Measurements from ENCODE around the gene CMTR2.

The CMTR2 gene

DNA sequence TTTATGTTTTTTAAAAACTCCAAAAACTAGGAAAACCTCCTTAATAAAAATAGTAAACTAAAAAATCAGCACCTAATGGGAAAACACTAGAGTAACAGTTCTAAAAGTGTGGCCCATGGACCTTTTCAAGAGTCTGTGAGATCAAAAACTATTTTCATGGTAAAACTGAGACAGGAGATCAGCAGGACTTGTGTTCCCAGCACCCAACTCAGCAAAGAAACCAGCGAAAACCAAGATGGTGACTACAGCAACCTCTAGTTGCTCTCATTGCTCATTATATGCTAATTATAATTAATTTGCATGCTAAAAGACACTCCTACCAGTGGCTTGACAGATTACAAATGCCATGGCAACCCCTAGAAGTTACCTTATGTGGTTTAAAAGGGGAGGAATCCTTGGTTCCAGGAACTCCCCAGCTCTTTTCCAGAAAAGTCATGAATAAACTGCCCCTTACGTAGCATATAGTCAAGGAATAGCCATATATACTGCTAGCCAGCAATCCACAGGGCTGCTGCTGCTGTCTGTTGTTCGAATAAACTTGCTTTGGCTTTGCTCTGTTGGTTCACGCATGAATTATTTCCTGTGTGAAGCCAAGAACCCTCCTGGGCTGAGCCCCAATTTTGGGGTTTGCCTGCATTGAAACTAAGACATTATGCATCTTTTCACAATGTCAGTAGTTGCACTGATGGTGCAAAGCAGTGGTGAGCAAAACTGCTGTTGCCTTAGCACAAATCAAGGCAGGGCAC, 12.4 kb downstream of the CMTR2 start:
- DNase-seq = no peak

DNA sequence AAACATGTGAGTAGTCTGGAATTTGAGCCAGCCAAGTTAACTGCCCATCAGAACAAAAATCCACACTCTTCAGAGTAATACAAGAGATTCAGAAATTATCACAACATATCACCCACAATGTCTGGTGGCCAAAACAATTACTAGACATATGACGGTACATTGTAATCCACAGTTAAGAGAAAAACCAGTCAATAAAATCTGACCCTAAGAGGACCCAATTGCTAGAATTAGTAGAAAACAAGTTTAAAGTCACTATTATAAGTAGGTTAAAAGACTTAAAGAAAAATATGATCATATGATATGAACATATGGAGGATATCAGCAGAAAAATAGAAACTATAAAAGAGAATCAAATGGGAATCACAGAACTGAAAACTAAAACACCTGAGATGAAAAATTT, 15.8 kb downstream of the CMTR2 start:
- no peak for DNase-seq

DNA sequence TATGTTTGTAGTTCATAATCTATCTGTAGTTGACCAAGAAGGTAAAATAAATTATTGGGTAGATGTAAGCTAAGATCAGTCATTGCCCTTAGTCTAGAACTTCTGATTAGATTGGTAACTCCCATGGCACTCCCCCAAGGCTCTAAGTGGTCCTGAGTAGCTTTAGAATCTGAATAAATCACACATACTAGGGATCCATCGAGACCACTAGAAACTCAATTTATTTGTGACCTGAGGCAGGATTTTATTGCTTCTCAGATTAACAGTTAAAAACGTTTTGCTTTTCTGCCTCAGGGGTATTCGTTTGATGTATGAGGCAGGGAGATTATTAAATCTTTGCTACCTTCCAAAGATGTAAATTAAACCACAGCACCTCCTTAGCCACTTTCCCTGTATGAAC, 24.9 kb downstream of the CMTR2 start:
- no peak for DNase-seq

DNA sequence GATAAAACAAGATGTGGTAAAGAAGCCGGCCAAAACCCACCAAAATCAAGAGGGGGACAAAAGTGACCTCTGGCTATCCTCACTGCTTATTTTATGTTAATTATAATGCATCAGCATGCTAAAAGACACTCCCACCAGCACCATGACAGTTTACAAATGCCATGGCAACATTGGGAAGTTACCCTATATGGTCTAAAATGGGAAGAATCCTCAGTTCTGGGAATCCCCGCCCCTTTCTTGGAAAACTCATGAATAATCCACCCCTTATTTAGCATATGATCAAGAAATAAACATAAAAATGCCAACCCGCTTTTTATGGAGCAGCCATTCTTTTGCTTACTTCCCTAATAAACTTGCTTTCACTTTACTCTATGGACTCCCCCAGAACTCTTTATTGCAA, 25.6 kb downstream of the CMTR2 start:
- DNase-seq = no peak

DNA sequence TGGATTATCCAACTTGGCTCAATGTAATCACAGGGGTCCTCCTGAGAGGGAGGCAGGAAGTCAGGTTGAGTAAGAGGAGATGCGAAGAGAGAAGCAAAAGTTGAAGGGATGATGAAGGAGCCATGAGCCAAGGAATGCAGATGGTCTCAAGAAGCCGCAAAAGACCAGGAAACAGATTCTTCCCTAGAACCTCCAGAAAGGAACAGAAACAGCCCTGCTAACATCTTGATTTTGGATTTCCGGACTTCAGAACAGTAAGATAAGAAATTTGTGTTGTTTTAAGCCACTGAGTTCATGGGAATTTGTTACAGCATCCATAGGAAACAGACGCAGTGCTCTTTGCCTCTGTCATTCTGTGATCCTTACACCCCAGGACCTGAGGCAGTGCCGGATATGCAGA, 26.8 kb downstream of the CMTR2 start:
- DNase-seq = no peak

DNA sequence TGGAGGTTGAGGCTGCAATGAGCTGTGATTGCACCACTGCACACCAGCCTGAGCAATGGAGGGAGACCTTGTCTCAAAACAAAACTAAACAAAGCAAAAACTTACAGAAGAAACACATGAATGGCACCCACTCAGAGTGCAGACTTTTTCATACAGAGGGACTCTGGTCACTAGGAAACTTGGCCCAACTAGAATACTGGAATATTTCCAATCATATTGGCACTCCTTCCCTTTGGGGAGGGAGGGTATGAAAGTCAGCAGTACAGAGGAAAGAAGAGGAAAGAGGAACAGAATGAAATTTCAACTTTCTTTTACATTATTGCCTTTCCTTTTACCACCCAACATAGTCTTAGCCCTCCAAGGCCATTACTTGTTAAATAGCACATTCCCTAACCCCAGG, 28.2 kb downstream of the CMTR2 start:
- no peak for DNase-seq

DNA sequence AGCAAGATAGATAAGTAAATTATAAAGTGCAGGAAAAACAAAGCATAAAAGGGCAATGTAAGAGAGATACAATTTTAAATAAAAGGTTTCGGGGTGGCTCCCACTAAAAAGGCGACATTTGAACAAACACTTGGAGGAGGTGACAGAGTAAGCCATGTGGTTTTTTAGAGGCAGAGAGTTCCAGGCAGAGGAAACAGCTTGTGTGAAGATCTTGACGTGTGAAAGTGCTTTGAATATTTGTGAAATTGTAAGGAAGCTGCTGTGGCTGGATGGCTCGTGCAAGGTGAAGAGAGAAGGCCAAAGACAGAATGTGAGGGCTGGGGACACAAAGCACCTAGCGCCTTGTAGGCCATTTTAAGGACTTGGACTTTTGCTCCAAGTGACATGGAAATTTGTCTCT, 30.1 kb downstream of the CMTR2 start:
- no peak for DNase-seq

DNA sequence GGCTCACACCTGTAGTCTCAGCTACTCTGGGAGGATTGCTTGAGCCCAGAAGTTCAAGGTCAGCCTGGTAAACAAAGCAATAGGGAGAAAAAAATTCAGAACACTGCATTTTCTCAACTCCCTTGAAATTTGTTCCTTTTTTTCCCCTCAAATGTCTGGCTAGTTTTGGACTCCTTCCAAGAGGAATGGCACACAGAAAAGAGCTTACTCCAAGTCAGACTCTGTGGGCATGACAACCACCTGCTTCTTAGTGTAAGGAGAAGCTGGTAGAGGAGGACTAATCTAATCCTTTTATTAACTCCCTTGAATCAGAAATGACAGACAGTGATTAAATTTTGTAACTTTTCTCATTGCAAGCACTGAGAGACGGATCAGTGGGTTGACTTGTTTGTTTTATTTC, 30.8 kb downstream of the CMTR2 start:
- DNase-seq = no peak

DNA sequence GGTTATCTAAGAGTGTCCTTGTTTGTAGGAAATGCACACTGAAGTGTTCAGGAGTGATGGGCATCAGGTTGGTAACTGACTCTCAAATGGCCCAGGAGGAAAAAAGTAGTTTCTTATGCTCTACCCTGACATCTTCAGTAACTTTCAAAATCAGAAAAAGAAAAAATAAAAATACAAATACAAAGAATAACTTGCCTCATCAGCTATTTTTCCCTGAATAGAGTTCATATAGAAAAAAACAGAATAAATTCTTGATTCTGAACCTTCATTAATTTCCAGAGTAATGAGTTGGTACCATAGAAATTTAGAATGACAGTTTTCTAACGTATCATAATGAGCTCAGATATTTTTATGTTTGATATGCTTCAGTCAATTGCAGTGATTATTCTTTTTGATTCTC, 31.4 kb downstream of the CMTR2 start:
- DNase-seq = no peak

DNA sequence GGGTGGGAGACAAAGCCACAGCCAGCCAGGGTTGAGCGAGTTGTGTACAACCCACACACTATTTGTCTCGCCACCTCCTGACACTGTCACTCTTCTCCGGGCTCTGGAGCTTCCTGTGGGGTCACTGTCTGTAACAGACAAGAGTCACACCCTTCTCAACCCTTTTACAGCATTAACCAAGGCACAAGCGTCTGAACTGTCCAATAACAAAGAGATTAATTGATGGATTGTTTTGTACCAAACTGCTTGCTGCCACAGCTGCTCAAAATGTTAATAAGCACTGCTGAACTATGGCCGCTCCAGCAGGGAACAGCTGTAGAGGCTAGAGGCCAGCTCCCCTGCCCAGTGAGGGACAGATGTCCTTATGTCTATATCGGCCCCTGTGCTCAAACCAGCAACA, 33.5 kb downstream of the CMTR2 start:
- DNase-seq = no peak

DNA sequence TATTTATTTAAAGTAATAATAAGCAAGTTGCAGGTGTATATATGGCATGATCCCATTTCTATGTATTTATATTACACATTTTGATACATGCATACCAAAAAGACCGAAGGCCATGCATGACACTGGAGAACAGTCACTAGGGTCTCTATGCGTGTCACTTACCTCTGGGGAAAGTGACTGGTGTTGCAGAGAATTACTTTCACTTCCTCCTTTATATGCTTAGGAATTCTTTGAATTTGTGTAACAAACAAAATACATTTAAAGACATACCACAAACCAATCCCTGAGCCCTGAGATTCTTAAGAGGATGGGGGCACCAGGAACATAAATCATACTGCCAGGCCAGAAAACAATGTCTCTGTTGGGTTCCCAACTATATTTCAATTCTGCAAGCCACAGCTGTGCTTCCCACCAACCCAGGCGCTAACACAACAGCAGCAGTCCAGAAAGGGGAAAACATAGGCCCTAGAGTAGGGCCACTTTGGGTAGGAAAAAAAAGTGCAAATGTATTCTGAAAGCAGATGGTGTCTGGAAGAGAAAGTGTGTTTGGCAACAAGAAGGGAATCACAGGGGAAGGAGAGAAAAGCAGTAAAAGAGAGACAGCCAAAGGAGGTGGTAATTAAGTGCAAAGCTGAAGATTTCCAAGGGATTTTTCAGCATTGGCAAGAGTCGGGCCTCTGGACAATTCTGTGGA, 34.2 kb downstream of the CMTR2 start:
- DNase-seq = no peak

DNA sequence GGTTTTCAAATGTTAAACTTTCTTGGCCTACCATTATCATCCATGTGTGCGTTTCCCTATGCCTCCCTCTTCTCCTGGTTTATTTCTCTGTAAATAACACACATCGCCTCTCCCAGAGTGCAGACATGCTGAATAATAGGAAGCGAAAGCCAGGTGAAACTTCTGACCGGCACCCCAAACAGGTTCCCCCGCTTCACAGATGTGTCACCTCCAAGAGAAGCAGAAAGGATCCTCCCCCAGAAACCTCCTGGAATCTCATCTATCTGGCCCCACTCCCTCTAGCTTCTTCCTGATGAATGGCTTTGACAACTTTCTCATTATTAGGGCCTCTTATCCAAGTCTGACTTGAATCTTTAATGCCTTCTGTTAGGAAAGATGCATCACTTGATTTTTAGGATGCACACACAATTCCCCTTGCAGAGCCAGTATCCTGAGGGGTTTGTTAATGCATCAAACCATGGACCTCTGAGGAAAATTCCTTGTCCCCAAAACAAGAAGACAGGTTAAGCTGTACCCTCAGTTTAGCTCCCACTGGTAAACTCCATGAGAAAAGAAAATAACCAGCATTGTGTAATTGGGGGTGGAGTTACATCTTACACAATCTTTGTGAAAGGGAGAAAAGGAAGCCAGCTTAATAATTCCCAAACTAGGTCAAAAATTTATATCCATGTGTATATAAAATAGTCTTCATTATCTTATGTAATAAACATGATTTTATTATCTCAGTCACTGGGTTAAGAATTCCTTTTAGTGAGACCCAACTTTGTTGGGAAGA, 38.6 kb downstream of the CMTR2 start:
- DNase-seq = no peak

DNA sequence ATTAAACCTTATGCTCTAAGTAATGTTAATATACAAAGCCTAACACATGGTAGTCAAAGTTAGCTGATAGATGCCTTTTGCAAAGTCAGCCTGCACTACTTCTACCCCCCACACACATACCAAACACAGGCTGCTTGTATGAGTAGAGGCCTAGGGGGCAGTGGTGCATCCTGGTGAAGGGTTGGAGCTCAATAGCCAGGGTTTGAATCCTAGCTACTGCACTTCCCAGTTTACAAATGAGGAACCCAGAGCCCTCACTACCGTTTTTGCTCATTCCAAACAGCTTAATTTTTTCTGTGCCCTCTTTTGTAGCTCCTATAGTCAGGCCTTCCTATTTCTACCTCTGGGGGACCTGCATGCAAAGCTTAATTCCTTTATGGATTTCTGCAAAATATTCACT, 39.8 kb downstream of the CMTR2 start:
- DNase-seq = no peak

DNA sequence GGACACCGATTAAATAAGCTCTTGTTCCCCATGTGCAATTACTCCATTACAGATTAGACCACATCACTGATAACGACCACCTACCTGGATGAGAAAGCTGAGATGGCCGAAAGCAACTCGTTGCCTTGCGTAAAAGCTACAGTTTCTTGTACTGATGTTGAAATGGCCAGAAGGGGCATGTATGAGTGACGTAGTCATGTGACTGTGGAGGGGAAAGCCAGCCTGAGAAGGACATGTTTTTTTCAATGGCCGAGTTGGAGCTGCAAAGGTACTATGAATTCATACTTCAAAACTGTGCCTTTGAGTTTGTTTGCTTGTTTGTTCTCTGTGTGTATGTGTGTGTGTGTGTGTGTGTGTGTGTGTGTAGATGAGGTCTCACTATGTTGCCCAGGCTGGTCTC, 41.7 kb downstream of the CMTR2 start:
- no peak for DNase-seq

DNA sequence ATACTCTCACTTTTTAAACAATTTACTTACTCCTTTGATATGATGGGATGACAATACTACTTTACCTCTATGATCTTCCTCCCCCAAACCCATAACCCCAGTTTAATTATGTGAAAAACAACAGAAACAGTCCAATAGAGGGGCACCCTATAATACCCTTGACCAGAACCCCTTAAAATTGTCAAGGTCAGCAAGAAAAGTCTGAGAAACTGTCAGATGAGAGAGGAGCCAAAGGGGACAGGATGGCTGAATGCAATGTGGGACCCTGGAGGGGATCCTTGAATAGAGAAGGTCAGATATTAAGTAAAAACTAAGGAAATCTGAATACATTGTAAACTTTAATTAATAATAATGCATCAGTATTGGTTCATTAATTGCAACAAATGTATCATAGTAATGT, 42.9 kb downstream of the CMTR2 start:
- DNase-seq = no peak

DNA sequence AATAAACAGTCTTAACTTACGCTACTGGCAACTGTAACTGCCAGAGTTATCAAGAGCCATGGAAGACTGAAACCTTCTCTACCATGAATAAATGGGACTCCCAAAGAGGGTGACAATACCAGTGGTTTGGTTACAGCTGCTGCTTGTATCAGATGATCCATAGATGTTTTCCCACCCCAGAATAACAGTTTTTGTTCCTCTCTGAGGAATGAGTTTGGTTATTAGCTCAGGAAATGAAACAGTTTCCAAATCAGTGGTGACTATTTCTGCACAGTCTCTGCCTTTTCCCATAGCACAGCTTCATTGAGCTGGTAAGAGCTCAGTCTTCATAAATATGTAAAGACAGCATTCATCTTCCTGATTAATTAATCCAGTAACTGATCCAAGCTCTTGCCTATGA, 44.7 kb downstream of the CMTR2 start:
- no peak for DNase-seq

DNA sequence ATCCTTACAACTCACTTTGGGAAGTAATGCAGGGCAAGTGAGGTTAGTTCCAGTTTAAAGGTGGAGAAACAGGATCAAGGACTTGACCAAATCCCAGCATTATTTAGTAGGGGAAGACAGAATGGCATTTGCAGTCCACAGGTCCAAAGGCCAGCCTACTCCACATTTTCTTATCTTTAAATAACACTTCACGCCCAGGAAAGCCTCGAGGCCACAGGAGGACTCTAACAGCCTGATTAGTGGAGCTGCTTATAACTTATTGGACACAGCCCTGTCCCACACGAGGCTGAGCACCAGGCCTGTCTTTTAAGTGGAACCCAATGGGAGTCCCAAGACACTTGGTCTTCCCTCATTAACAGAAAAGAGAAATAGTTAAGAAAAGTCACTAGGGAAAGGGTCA, 46.6 kb downstream of the CMTR2 start:
- DNase-seq = no peak

DNA sequence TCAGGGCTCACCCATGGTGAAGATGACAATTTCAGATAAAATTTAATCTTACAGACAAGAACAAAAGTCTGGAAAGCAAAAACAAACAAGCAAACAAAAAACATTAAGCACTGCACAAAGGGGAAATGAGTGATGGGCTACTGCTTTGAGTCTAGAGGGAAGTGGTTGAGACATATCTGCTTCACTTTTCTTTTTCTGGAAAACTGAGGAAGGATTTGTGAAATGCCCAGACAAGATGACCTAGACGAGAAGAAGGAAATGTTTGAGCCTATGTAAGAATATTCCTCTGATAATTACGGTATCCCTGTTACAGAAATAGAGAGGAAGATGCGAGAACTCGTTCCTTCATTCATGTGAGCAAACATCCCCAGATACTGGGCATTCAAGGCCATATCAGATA, 47.2 kb downstream of the CMTR2 start:
- DNase-seq = no peak
